Nucleus accumbens (tissue), 56 donors: ENCODE results near the gene PRIMA1.

ENCODE experiments used
- DNase-seq, 56 donors: peaks; one replicate each; lab custom pipeline; 2025; lab: John Stamatoyannopoulos, UW

Gene PRIMA1

DNA sequence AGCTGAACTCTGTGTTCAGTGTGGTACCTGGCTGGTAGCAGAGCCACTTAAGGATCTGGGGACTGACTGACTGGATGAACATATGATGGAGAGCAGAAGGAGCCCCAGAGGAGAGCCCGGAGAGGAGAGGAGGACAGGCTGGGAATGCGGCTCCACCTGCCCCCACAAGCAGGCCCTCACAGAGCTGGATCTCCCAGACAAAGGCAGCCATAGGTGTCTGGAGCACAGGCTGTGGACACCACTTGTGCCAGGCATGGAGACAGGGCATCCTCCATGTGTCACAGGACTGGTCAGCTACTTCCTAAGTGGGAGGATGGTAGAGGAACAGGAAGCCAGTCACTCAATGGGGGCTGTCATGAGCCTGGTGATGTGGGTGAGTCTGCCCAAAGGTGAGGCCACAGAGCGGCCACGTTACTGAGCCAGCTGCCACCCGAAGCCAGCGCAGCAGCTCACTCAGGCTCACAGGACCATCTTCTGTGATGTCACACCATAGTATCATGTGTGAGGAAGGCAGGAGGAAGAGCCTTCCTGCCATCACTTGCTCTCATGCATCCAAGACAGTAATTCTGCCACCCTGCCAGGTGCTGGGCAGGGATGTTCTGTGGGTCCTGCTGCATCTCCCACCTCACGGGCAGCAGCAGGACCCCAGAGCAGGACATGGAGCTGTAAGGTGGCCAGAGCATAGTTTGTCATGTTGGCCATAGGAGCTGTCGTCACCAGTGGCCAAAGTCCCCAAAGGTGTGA lies 72.1 kb downstream of the PRIMA1 start:
- no peak for DNase-seq

DNA sequence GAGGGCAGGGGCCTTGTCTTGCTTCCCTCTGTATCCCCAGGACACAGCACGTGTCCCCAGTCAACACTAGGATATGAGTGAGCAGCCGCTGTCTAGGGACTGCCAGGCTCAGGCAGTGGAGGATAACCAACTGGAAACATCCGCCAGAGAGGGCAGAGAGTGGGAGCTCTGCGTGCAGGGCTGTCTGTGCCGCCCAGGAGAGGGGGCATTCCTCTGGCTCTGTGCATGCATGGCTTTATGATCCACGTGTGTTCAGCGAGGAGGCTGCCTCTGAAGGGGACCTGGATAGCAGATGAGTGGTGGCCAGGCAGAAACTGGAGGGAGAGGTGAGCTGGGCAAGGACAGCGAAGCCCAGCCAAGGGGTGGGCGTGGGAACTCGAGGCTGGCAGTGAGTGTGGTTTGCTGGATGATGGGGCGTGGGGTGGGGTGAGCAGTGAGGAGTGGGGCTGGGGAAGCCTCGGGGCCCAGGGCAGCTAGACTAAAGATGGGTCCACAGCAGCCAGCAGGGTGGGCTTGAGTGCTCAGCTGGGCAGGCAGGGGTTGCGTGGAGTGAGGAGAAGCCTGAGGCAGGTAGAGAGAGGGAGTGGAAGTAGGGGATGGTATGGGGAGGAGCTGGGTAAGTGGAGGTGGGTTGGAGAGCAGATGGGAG lies 72.9 kb downstream of the PRIMA1 start:
- no peak for DNase-seq

DNA sequence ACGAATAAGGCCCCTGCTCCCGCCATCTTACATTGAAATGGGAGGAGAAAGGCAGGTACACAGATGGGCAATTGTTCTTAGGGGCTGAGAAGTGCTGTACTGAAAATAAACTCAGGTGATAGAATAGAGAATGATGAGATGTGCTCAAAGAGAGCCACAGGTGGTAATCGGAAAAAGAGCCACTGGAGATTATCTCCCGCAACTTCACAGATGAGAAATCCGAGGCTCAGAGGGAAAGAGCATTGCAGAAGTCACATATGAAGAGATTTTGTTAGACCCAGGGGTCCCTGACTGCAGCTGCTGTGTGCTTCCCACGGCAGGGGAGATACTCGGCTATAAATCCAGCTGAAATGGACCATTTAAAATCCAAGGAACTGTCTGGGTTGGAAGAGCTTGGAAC lies 73.7 kb downstream of the PRIMA1 start:
- DNase-seq, result no peak

DNA sequence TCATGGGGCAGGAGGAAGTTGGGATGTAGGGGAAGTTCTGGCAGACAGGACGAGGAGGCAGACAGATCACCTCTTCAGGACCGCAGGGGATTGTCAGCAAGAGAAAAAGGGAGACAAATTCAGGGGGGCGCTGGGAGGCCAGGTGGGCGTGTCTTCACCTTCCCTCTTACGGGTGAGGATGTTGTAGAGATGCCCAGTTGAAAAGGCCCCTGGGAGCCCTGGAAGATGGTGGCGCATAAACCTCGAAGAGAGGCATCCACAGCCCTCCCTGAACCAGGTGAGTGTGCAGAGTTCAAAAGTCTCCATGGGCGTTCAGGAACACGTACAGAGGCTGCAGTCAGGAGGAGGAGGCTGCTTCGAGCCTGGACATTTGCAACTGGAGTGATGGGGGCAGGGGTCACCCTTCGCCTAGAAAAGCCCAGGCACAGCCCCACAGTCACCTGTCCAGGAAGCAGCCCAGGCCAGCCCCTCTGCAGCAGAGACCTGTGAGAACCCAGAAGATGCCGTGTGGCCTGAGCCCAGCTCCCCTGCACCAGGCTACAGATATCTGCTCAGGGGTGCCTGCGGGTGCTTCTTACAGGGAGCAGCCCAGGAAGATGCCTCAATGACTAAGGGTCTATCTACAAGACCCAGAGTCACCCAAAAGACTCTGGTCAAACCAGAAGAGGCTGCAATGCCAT lies 74.4 kb downstream of the PRIMA1 start:
- no peak for DNase-seq

DNA sequence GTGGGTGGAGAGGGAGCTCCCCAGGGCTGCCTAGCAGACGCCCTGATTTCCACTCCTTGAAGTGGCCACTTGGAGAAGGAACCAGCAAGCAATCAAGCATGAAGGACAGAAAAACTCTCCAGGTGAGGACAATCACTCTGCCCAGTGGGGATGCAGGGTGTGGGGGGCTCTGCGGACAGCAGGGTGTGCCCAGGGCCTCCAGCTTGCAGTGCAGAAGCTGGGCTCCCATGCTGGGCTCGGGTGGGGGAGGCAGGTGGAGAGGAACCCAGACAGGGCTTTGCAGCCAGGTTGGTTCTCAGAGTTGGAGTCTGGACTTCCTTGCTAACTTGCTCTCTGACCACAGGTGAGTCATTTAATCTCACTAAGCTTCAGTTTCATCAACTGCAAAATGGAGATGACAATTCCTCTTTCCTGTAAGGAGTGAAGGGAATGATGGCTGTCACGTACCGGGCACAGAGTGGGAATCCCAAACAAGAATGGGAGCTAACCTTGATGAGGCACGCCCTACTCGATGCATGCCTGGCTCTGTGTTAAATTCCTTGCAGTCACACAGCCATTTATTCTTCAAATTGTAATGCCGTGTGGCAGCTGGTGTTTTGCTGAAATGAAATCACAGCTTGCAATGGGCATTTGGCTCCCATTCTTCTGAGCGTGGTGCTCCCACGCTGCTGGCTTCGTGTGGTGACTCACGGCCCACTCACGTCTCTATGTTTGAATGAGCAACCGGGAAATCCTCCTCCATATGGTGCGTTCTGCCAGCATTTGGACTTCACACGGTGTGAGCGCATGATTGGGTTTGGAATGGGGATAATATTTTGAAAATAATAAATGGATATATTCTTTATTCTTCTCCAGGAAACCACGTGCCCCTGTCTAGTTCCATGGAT lies 75.2 kb downstream of the PRIMA1 start:
- DNase-seq, result peak in 6 of 56 donors; percentile 15 to 73 (median 27)

DNA sequence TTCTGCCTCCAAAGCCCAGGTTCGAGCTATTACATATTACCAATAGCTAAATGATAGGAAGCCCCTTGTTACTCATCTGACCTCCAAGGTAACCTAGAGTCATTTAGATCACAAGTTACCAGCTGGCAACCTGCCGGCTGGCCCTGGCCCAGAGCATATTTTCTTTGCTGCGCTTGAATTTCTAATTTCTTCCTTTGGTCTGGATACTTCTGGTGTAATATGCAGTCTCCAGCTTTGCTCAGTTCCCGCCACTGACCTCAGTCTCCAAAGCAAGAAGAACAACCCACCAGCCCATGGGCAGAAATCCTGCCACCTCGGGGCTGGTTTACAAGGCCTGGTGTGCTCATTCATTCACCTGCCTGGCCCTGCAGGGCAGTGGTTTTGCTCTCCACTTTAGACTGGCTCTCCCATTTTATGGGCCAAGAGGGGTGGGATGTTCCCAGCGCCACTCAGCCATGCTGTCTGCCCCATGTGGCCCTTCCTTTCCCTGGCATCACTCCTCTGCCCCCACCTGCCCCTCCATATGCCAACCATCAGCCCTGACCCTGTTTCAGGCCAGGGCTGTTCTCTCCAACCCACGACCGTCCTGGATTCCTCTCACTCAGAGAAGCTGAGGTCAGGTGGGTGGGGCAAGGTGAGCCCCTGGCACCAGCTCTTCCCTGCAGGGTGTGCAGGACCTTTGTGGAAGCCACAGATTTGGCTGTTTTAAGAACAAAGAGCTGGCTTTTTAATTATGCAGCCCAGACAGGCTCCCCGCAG lies 76.0 kb downstream of the PRIMA1 start:
- no peak for DNase-seq

DNA sequence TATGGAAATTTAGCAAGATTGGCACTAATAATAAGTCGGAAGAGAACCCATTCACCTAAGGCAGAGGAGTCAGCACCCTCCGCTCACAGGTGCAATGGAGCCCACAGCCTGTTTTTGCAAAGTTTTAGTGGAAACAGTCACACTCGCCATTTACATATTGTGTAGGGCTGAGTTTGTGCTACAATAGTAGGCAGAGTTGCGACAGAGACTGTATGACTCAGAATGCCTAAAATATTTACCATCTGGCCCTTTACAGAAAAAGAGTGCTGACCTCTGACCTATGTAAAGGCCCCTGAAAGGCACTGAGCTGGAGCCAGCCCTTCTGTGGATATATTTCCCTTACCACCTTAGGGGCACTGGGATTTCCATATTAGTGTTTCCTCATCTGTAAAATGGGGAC lies 79.0 kb downstream of the PRIMA1 start:
- no peak for DNase-seq

DNA sequence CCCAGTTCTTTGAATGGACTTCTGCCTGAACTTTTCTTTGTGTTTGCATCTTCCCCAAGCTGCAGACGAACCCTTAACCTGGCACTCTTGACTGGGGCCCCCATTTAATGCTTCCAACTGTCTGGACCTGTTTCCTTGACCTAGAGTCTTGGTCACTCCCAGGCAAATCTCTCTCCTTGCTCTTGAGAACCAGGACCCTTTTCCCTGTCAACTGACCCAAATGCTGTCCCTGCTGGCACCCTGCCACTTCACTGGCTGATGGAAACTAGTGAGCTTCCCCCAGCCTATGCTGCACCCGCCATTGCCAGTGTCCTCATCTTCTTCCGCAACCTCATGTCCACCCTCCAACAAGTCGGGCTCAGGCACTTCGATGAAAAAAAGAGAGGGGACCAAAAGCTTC lies 79.5 kb downstream of the PRIMA1 start:
- no peak for DNase-seq

DNA sequence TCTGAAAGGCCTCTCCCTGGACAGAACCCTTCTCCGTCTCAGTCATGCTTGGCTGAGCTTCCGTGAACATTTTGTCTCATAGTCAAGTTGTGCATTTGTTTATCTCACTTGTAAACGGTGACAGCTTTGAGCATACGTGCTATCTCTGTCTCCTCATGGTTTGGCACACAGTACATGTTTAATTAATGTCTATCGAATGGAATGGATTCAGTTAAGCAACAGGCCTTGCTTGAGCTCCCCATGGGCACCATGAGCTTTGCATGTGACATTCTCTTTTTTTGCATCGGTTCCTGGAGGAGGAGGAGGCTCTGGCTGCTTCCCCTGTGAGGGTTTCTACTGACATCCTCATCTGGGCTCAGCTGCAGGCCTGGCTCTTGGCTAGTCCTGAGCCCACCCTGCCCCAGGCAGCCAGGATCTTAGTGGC lies 80.0 kb downstream of the PRIMA1 start:
- no peak for DNase-seq

DNA sequence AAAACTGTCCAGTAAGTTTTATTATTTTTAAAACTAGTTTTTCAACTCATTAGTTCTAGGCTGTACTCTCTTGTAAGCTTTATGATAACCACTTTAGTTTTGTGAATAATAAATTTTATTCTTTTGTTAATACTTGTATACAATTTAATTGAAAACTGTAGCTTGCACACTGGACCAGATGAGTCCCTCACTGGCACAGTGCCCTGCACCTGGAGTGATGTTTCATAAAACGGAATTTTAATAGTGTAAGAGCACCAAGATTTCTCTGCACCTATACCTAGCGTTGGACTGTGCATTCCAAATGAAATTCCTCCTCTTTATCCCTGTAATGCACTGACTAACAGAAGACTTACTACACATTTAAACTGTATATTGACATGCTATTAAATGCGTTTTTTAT lies 80.8 kb downstream of the PRIMA1 start:
- DNase-seq, result no peak

DNA sequence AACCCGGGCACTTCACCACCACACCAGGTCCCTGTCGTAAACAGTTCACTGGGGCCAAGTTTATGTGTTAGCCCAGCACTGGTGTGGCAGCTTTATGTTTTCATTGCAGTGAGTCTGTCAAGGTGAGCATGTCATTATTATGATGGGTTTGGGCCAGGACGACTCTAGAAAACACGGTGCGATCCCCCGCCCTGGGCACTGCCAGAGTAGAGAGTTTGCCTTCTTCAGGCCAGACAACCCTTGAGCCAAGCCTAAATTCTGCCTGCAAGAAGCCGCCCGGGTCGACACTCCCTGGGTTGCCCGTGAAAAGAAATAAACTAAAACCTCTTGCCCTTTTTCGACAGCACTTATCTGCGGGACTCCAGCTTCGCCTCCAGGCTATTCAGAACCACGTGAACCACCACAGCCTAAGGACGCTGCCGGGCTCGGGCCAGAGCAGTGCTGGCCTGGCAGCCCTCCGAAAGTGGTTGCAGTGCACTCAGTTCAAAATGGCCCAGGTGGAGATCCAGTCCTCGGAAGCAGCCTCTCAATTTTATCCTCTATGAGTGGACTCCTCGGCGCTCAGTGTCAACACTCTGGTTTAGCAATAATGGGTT lies 81.8 kb downstream of the PRIMA1 start:
- no peak for DNase-seq

DNA sequence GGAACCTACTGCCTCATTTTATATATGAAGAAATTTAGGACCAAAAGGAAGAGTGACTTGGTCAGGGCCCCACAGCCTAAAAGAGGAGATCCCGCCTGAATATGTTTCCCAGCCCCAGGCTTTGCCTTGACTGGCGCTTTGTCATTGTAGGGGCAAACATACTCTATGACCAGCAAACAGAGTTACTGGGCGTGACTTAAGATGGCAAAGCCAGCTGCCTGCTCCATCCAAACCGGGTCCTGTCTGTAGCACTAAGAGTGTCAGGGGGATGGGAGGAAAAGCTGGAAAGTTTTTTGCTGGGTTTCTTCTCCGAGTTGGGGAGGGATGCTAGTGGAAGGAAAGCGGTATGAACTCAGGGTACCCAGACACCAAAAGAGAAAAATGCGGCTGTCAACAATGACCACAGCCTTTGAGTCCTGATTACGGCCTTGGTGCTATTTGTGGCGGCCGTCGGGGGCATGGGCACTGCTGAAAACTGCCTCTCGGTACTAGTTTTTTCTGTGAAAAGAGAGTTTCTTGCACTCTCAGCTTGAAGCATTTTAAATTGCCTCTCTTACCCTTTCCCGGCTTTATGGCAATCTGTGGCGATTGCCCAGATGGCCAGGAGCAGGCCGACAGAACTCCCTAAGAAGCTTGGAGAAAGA lies 82.7 kb downstream of the PRIMA1 start:
- DNase-seq, result no peak

DNA sequence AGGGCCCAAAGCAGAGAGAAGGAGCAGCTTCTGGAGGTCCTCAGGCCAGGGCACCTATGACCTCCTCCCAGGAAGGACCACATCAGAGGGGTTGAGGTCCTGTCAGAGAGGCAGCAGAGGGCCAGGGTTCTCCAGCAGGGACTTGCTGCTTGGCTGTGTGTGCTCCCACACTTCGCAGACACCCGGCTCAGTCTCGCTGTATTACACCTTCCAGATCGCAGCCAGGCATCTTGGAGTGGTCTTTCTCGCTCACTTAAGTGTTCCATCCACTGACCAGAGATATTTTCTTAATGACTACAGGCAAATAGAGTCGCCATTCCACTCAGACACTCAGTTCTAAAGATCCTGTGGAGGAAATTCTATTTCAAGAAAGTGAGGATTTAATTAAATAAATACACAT lies 84.3 kb downstream of the PRIMA1 start:
- DNase-seq, result no peak

DNA sequence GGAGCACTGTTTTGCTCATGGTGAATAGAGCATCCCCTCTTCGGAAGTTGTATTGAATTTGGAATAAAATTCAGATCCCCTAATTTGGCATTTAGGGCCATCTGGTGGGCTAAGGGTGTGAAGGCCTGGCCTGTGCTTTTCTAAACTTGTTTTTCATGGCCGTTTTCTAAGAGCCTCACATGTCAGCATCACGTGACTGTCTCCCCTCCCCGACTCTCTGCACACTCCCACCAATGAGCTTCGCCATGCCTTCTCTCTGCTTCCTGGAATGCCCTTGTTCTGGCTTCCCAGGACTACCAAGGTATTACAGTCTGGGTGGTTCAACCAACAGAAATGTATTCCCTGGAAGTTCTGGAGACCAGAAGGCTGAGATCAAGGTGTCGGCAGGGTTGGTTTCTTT lies 85.3 kb downstream of the PRIMA1 start:
- no peak for DNase-seq

DNA sequence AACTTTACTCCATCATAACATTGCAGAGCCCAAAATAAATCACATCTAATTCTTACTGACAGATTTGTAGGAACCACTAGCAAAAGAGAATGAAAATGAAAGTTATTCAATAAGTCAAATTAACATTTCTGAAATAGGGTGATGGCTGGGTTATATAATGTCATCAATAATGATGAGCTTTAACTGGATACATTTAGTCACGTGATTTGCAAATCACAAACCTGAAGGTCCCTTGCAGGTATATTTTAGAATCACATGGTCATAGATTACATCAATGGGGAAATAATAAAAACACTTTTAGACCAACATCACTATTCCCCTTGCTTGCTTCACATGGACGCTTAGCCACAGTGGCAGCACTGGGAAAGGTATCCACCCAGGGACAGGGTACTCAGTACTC lies 86.7 kb downstream of the PRIMA1 start:
- no peak for DNase-seq

DNA sequence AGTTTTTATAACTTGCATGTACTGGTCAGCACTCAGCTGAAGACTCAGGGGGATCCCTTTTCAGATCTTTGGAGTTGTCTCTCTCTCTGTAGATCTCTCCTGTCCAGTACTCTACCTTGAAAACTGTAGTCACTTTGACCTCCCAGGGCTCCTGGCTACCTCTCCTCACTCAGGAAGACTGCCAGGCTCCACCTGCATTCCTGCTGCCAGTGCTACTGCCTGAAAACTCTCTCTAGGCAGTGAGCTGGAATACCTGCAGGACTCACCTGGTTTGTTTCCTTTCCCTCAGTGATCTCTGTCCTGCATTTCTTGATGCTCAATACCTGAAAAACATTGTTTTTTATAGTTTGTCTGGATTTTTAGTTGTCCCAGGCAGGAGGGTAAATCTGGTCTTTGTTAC lies 87.4 kb downstream of the PRIMA1 start:
- no peak for DNase-seq

DNA sequence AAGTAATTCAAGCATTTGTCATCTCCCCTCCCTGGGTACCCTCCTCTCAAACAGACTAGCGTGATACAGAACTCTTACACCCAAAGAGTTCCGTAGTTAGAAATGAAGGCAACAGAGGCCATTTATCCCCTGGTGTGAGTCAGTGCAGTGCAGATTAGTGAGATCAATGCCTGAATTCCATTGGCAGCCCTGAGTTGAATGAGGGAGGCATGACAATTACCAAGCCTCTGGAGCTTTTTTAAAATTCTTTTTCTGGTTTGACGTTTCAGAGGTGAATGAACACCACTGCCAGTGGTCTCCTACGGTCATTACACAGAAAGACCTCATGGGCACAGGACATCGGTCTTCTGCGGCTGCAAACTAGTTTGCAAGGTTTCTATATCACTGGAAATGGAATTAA lies 94.4 kb downstream of the PRIMA1 start:
- DNase-seq, result no peak

DNA sequence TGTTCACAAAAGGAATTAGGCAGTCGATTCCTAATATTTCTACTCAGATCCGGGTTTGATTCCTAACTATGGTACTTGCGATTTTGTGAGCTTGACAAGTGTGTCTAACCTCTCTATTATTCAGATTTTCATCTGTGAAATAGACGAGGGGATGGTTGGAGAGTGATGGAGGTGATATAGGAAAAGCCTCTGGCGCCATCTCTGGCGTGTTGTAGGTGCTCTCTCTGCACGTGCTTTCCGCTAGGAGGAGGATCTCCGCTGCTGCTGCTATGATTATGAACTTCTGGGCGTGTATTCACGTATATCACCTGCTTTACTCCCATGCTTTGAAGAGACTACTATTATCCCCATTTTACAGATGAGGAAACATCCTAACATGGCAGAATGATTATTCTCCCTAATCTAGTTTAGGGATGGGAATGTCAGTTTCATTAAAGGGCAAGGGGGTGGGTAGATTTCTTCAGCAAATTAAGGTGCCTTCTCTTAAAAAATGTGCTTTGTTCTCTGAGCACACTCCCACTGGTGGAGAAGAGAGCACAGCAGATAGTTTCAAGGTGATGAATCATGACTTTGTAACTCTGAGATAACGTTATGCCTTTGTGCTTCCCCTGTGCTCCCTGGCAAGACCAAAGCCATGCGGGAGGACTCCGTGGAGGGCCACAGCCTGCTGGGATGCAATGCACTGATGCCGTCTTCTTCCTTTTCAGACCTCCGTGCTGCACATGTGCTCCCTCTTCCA lies 97.1 kb downstream of the PRIMA1 start:
- peak in 7 of 56 donors; percentile 12 to 36 (median 29) for DNase-seq
